NCI-H1105 treated with DMSO at 0.1 percent for 48 hours (cell line): ENCODE measurements around the gene CLASP2.
A peak's percentile ranks its signal among the peaks of the same experiment; 100 is the strongest.

ENCODE experiments used
- DNase-seq: peaks from one replicate; lab custom pipeline; 2025; lab: John Stamatoyannopoulos, UW

CLASP2 gene

GRCh38 chr3:33636125-33636850 lies 81.8 kb downstream of the CLASP2 start:
- peak; percentile 50 for DNase-seq

DNA sequence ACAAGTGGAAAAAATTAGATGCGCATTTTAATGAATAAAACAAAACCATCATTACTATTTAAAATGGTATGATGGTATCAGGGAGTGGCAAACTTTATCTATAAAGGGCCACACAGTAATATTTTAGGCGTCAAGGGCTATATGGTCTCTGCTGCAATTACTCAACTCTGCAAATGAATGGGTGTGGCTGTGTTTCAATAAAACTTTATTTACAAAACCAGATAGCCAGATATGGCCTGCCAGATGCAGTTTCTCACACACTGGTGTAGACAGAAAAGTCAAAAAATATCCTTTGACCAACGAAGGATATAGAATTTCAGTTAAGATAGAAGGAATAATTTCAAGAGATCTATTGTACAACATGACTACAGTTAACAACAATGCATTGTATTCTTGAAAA lies 83.8 kb downstream of the CLASP2 start:
- no peak for DNase-seq

DNA sequence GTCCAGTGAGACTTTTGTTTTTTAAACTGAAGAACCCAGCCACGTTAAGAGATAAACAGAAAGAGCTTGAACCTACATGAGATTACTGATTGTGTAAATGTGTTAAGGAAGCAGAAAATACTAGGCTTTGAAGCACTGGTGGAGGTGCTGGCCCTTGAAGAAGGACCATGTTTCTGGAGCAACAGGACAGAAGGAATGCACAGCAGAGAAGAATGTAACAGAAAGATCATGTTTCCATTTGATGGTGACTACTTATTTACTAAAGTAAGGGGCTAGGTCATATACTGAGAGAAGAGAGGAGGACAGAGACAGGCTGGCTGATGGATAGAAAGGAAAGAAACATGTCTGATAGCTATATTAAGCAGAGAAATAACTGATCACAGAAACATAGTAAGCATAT lies 88.8 kb downstream of the CLASP2 start:
- DNase-seq: no peak

DNA sequence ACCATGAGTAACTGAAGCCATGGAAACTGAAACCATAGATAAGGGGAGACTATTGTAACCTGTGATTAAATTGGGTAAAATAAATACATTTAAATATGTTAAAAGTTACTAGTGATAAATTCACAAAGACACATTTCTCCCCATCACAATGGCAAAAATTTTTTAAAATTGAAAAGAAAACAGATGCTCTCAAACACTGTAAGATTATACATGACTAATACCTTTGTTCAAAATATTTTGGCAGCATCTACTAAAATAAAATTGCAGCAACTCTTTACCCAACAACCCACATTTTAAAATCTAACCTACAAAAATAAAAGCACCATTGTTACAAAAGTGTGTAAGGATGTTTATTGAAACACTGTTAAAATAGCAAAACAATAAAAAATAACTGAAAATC lies 93.3 kb downstream of the CLASP2 start:
- no peak for DNase-seq

GRCh38 chr3:33613041-33613440 lies 105.0 kb downstream of the CLASP2 start:
- DNase-seq: no peak

DNA sequence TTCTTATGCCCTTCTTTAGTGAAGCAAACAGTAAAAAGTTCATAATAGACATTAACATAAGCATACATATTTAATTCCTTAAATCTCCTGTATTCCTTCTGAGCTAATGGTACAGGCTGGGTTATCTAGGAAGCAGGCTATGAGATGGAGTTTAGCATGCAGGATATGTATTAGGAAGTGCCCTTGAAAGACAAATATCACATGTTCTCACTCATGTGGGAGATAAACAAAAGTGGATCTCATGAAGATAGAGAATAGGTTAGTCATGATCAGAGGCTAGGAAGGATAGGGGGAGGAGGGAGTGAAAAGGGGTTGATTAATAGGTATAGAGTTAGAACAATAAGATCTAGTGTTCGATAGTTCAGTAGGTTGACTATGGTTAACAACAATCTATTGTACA lies 105.4 kb downstream of the CLASP2 start:
- DNase-seq: no peak

DNA sequence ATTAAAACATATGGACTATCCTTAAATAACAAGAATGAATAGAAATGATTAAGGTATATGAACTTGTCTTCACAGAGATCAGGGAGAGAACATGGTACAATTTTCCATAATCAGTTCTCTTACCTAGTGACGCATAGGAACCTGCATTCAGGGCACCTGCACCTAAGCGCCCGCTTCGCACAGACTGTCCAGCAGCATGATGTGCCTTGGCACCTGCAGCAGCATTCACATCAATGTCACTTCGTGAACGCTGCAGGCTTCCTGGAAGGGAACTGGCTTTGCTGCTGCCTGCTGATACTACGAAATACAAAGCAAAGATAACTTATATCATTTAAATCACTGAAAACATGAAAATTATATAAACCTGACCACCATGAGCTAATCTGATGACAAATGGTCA lies 115.2 kb downstream of the CLASP2 start:
- no peak for DNase-seq

DNA sequence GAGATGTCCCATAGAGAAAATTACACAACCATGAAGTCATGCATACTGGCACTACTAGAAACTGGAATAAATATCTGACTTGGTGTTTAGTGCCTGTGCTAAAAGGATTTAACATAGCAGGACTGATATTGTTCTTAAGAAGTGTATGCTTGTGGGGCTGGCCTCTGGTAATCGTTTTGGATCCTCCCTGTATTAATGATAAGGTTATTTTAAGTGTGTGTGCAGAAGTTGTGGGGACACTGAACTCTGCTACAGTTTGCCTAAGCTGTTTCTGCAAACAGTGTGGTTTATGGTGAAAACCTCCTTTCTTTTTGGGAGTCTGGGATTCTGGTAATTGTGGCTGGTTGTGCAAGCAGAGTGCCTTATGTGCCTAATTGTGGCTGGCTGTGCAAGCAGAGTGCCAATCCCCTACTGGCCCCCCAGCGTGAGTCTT lies 120.8 kb downstream of the CLASP2 start:
- no peak for DNase-seq

DNA sequence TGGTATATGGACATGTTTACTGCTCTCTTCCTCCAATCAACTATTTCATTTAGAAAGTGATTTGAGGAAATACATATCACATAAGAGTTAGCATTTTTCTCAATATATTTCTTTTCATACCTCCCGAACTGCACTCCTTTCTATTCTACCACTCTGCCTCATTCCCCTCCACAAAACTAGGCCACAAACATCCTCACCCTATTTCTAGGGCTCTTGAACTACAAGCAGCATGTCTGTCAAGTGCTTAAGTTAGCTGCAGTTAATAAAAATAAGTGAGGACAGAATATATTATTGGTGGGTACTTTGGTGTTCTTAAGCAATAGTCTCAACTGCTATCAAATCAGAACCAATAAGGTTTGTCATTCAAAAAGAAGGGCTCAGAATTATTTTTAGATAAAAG lies 125.1 kb downstream of the CLASP2 start:
- no peak for DNase-seq

GRCh38 chr3:33590541-33590940 lies 127.5 kb downstream of the CLASP2 start:
- DNase-seq: no peak

GRCh38 chr3:33586402-33586801 lies 131.7 kb downstream of the CLASP2 start:
- no peak for DNase-seq

GRCh38 chr3:33582234-33582633 lies 135.8 kb downstream of the CLASP2 start:
- no peak for DNase-seq

DNA sequence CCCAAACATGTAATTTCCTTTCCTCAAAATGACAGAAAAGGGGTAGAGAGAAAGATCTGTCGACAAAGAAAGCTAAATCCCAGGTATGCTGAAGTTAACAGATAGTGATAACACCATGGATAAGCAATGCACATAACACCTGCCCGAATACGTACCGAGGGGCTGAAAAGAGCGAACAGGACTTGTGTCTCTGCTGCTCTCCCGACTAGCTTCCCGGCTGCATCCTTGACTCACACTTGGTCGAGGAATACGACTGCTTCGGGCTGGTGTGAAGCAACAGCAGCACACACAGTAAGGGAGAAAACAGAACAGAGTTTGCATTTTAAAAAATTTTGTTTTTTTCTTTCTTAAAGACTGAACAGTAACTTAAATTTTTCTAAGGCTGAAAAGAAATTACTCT lies 136.4 kb downstream of the CLASP2 start:
- DNase-seq: no peak

GRCh38 chr3:33579840-33580239 lies 138.2 kb downstream of the CLASP2 start:
- no peak for DNase-seq

DNA sequence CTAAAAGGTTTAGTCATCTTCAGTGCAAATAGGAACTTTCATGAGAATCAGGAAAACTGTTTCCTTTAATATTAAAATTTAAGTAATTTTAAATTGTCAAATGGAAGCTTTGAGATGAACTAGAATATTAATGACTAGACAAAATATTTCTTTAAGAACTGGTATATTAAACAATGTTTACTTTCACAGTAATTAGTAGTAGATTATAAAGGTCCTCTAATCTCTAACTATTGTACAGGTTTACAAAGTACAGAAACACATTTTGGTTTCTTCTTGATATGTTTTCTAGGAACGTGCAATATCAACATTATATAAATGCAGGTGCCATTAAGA lies 138.9 kb downstream of the CLASP2 start:
- no peak for DNase-seq

DNA sequence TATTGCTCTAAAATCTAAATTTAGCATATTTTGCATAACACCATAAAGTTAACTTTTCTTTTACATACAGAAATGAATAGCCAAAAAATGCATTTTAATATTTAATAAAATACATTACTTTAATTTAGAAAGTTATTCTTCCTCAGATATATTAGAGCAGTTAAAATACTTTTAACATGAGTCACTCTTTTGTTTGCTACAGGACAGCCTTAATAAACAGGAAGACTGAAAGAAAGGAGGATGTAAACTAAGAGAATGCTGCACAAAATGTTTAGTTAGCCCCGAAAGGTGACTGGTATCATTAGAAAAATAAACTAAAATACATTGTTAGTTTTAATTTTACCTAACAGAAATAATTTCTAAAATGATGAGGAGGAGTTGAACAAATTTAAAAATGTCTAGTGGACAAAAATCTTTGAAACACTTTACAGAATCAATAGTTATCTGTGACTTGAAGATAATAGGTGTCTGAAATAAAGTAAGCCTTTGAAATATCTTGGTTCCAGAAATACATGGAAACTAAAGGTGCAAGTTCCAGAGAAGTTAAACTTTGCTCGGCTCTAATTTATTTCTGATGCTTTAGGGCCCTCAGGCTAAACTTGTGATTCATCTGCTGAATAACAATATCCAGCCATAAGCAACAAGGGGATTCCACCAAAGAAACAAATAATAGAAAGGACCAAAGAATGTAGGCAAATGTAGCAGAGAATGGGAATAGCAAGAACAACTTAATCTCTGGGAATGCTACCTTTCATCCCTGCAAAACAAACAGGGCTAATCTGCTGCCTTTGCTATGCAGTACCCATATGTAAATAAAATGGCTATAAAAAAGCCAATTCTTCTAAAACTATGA lies 139.5 kb downstream of the CLASP2 start:
- DNase-seq: no peak

DNA sequence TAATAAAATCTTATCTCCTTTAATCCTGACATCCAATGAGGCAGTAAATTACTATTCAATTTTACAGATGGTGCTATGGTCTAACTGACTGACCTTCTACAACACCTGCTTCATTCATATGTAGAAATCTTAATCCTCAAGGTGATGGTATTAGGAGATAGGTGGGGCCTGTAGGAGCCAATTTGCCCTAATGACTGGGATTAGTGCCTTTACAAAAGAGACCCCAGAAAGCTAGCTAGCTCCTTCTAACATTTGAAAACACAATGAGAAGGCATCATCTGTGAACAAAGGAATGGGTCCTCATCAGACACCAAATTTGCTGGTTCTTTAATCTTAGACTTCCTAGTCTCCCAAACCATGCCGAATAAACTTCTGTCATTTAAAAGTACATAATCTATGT lies 140.5 kb downstream of the CLASP2 start:
- DNase-seq: no peak

- DNase-seq: no peak
These were observed 140.9 kb downstream of the CLASP2 start for GRCh38 chr3:33577173-33577572.

GRCh38 chr3:33575311-33575710 lies 142.7 kb downstream of the CLASP2 start:
- DNase-seq: no peak

DNA sequence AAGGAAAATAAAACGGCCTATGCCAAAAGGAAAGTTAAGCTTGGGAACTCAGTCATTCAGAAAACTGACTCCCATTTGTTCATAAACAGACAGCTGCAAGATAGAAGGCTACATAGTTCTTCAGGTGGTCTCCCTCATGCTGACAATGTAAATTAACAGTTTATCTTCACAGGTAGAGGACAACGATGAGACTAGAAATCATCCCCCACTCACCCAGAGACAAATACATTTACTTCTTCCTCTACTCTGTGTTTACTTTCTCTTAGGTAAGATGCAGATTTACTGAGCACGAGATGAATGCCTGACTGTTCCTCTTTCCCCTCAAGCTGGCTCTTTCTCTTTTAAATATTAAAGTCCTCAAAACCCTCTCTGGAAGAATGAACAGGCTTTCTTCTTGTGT lies 160.2 kb downstream of the CLASP2 start:
- no peak for DNase-seq

- DNase-seq: no peak
These were observed 160.8 kb downstream of the CLASP2 start for GRCh38 chr3:33557279-33557678.

DNA sequence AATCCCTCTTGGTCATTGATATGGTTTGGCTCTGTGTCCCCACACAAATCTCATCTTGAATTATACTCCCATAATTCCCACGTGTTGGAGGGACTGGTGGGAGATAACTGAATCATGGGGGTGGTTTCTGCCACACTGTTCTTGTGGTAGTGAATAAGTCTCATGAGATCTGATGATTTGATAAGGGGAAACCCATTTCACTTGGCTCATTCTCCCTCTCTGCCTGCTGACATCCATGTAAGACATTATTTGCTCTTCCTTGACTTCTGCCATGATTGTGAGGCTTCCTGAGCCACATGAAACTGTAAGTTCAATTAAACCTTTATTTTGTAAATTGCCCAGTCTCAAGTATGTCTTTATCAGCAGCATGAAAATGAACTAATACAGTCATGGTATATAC lies 171.0 kb downstream of the CLASP2 start:
- DNase-seq: no peak

DNA sequence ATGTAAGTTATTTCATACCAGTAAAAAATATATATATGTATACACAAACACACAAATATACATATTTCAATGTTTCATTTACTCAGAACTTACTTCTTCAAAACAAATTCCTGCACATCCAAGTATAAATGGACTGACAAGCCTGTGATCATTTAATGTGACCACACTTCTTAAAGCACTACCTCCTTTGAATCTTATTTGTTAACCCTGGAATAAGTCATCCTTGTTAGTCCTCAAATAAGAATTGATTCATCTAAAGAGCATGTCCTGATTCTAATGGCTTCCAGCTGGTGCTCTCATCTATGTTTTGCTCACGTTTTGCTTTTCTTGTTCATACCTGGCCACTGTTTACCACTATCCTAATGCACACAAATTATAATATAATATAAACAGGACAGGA lies 173.9 kb downstream of the CLASP2 start:
- DNase-seq: no peak

DNA sequence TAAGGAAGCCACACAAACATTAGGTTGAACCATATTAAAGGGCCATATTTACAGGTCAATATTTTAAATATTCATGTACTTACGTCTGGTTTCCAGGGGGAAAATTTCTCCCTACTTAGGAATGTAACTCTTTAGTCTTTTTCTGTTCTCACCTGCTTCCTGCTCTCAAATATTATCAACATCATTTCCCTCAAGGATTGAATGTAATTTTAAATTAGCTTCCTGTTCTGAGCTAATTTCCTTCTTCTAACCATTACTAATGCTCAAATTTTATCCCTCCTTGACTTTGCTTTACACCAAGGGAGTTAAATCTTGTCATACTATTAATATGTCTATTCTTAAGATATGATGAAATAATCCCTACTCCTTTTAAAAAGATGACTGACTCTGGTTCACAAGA lies 174.5 kb downstream of the CLASP2 start:
- DNase-seq: no peak
